ENCODE measurements around the gene ALG9.

GRCh38 chr11:111912535-111912934 lies 41.2 kb upstream of the ALG9 start, which contains the start of gene HSPB2:
- TF ChIP-seq CTCF (IDR thresholded peaks at IDR 0.05; ENCODE audit: insufficient read depth, low read length): no peak
- TF ChIP-seq GABPA (IDR thresholded peaks at IDR 0.05; ENCODE audit: low read depth): no peak

Data from HL-60 (cell line).